Measurements from ENCODE around the gene PCAT7. TPM values are rescaled to one million over a fixed set of nuclear protein-coding genes. Genes with fewer than 3 reads are reported as not detected.

The PCAT7 gene
- total RNA-seq, 1 donor from 2014 or later = not detected

- Histone ChIP-seq H3K27ac (ENCODE audit: low read depth, low read length) (peak overlapping the region; percentile 97), H3K9ac (ENCODE audit: low read depth in 1 of 3, low read length in 3 of 3) (peak overlapping the region in 2 of 3 donors; percentile 19 to 47), H3K4me1 (ENCODE audit: control insufficient read depth in 3 of 3, insufficient read depth in 3 of 3, low read length in 3 of 3) (peaks cover 23 to 39% (median 28%) of the 10 kb centered on the region in 3 donors), H3K27me3 (ENCODE audit: control insufficient read depth in 3 of 3, insufficient read depth in 3 of 3, low read length in 3 of 3) (no peaks in the 10 kb centered on the region), H3K9me3 (ENCODE audit: control insufficient read depth in 3 of 3, low read length in 3 of 3) (no peaks in the 10 kb centered on the region), H3K36me3 (ENCODE audit: control insufficient read depth in 3 of 3, insufficient read depth in 3 of 3, low read length in 3 of 3) (no peaks in the 10 kb centered on the region), H3K4me3 (ENCODE audit: low read length in 3 of 3) (no peak overlapping the region)
Measured at GRCh38 chr9:94599102-94599501, 44.2 kb downstream of the PCAT7 start.

DNA sequence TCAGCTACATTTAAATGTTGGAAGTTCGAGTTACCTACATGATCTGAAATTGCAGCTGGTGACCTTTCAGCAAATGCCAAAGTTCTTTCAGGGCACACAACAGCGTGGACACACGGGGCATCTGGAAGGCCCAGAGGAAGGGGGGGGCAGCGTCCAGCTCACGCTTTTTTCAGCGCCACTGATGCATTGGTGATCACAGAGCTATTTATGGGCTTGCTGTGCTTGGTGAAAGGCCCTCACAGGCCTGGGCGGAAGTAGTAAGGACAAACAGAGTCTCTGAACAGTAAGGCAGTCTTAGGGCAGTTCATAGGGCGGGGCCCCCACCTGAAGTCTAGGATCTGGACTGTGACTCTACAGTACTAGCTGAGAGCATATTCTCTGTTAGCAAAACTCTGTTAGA, 45.4 kb downstream of the PCAT7 start:
- Histone ChIP-seq H3K36me3 (ENCODE audit: control insufficient read depth in 3 of 3, insufficient read depth in 3 of 3, low read length in 3 of 3) (no peaks in the 10 kb centered on the region), H3K4me1 (ENCODE audit: control insufficient read depth in 3 of 3, insufficient read depth in 3 of 3, low read length in 3 of 3) (peaks cover 20 to 32% (median 24%) of the 10 kb centered on the region in 3 donors), H3K9me3 (ENCODE audit: control insufficient read depth in 3 of 3, low read length in 3 of 3) (no peaks in the 10 kb centered on the region), H3K4me3 (ENCODE audit: low read length in 3 of 3) (peak overlapping the region in 2 of 3 donors; percentile 15 to 38), H3K27me3 (ENCODE audit: control insufficient read depth in 3 of 3, insufficient read depth in 3 of 3, low read length in 3 of 3) (no peaks in the 10 kb centered on the region), H3K9ac (ENCODE audit: low read depth in 1 of 3, low read length in 3 of 3) (peak overlapping the region; percentile 66 to 85 (median 79)), H3K27ac (ENCODE audit: low read depth, low read length) (peak overlapping the region; percentile 97)

DNA sequence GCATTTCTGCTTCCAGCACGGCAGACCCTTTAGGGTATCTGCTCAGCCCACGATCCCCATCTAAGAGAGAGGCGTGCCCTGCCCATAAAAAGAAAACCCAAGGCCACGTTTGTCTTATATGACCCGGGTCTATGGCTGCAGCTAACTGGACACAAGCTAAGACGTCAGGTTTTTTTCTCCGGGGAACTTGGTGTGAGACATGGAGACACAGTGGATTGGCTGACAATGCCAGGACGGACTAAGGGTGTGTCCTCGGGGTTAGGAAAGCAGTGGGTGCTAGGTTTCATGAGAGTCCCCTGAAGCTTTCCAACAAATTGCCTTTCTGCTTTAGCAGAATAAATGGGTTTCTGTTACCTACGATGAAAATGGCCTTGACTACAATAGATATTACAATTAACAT, 45.8 kb downstream of the PCAT7 start:
- Histone ChIP-seq H3K27me3 (ENCODE audit: control insufficient read depth in 3 of 3, insufficient read depth in 3 of 3, low read length in 3 of 3) (no peaks in the 10 kb centered on the region), H3K9ac (ENCODE audit: low read depth in 1 of 3, low read length in 3 of 3) (peak overlapping the region; percentile 66 to 85 (median 79)), H3K27ac (ENCODE audit: low read depth, low read length) (peak overlapping the region; percentile 97), H3K36me3 (ENCODE audit: control insufficient read depth in 3 of 3, insufficient read depth in 3 of 3, low read length in 3 of 3) (no peaks in the 10 kb centered on the region), H3K9me3 (ENCODE audit: control insufficient read depth in 3 of 3, low read length in 3 of 3) (no peaks in the 10 kb centered on the region), H3K4me1 (ENCODE audit: control insufficient read depth in 3 of 3, insufficient read depth in 3 of 3, low read length in 3 of 3) (peaks cover 18 to 29% (median 24%) of the 10 kb centered on the region in 3 donors), H3K4me3 (ENCODE audit: low read length in 3 of 3) (peak overlapping the region in 2 of 3 donors; percentile 15 to 38)

- Histone ChIP-seq H3K27ac (ENCODE audit: low read depth, low read length) (no peak overlapping the region), H3K27me3 (ENCODE audit: control insufficient read depth in 3 of 3, insufficient read depth in 3 of 3, low read length in 3 of 3) (peaks cover 0 to 4% (median 0%) of the 10 kb centered on the region in 3 donors), H3K4me1 (ENCODE audit: control insufficient read depth in 3 of 3, insufficient read depth in 3 of 3, low read length in 3 of 3) (peaks cover 18 to 29% (median 24%) of the 10 kb centered on the region in 3 donors), H3K36me3 (ENCODE audit: control insufficient read depth in 3 of 3, insufficient read depth in 3 of 3, low read length in 3 of 3) (no peaks in the 10 kb centered on the region), H3K9me3 (ENCODE audit: control insufficient read depth in 3 of 3, low read length in 3 of 3) (no peaks in the 10 kb centered on the region), H3K9ac (ENCODE audit: low read depth in 1 of 3, low read length in 3 of 3) (no peak overlapping the region), H3K4me3 (ENCODE audit: low read length in 3 of 3) (no peak overlapping the region)
Measured at GRCh38 chr9:94602666-94603065, 47.8 kb downstream of the PCAT7 start.

- H3K9ac ChIP-seq (ENCODE audit: low read depth in 1 of 3, low read length in 3 of 3) = peak overlapping the region in 1 of 3 donors; percentile 34
- no peaks in the 10 kb centered on the region for H3K36me3 ChIP-seq (ENCODE audit: control insufficient read depth in 3 of 3, insufficient read depth in 3 of 3, low read length in 3 of 3)
- peaks cover 18 to 29% (median 24%) of the 10 kb centered on the region in 3 donors for H3K4me1 ChIP-seq (ENCODE audit: control insufficient read depth in 3 of 3, insufficient read depth in 3 of 3, low read length in 3 of 3)
- peak overlapping the region in 1 of 3 donors; percentile 14 for H3K4me3 ChIP-seq (ENCODE audit: low read length in 3 of 3)
- H3K27ac ChIP-seq (ENCODE audit: low read depth, low read length) = no peak overlapping the region
- peaks cover 0 to 8% (median 0%) of the 10 kb centered on the region in 3 donors for H3K27me3 ChIP-seq (ENCODE audit: control insufficient read depth in 3 of 3, insufficient read depth in 3 of 3, low read length in 3 of 3)
- H3K9me3 ChIP-seq (ENCODE audit: control insufficient read depth in 3 of 3, low read length in 3 of 3) = no peaks in the 10 kb centered on the region
Measured at GRCh38 chr9:94603259-94604160, 48.6 kb downstream of the PCAT7 start.

DNA sequence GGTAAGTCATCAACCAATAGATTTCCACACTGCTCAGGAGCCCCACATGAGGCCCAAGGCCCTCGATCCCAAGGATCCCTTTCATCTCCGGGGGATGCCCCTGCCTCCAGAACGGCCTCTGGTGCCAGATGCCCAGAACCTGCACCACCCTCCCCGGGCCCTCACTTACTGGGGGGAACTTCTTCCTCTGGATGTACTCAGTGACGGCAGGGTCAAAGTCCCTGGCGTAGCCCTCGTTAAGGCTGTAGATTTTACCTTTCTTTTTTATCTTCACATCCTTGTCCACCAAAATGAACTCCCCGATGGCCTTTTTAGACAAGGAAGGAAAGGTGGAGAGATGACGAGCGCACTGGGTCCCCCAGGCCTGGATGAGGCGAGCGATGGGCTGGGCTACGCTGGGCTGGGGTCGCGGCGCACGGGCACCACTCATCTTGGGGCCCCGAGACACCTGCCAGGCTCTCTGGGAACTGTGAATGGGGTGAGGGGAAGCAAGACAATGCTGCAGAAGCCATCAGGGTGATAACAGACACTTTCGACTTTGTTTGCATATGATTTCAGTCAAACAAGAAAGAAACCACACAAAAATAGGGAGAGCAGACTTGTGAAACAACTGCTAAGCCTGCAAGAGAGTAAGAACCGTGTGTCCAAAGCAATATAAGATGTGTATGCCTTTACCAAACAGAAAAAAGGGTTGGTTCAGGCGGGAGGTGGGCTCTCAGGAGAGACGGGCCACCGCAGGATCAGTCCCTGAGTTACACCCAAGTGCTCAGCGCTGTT, 52.0 kb downstream of the PCAT7 start:
- H3K9ac ChIP-seq (ENCODE audit: low read depth in 1 of 3, low read length in 3 of 3) = no peak overlapping the region
- H3K4me1 ChIP-seq (ENCODE audit: control insufficient read depth in 3 of 3, insufficient read depth in 3 of 3, low read length in 3 of 3) = peaks cover under 1 to 8% (median 5%) of the 10 kb centered on the region in 3 donors
- no peak overlapping the region for H3K27ac ChIP-seq (ENCODE audit: low read depth, low read length)
- H3K4me3 ChIP-seq (ENCODE audit: low read length in 3 of 3) = no peak overlapping the region
- H3K27me3 ChIP-seq (ENCODE audit: control insufficient read depth in 3 of 3, insufficient read depth in 3 of 3, low read length in 3 of 3) = peaks cover 0 to 8% (median 0%) of the 10 kb centered on the region in 3 donors
- H3K36me3 ChIP-seq (ENCODE audit: control insufficient read depth in 3 of 3, insufficient read depth in 3 of 3, low read length in 3 of 3) = no peaks in the 10 kb centered on the region
- no peaks in the 10 kb centered on the region for H3K9me3 ChIP-seq (ENCODE audit: control insufficient read depth in 3 of 3, low read length in 3 of 3)

- peaks cover 0 to 8% (median 0%) of the 10 kb centered on the region in 3 donors for H3K27me3 ChIP-seq (ENCODE audit: control insufficient read depth in 3 of 3, insufficient read depth in 3 of 3, low read length in 3 of 3)
- H3K27ac ChIP-seq (ENCODE audit: low read depth, low read length) = no peak overlapping the region
- no peaks in the 10 kb centered on the region for H3K9me3 ChIP-seq (ENCODE audit: control insufficient read depth in 3 of 3, low read length in 3 of 3)
- no peaks in the 10 kb centered on the region for H3K36me3 ChIP-seq (ENCODE audit: control insufficient read depth in 3 of 3, insufficient read depth in 3 of 3, low read length in 3 of 3)
- no peak overlapping the region for H3K9ac ChIP-seq (ENCODE audit: low read depth in 1 of 3, low read length in 3 of 3)
- H3K4me1 ChIP-seq (ENCODE audit: control insufficient read depth in 3 of 3, insufficient read depth in 3 of 3, low read length in 3 of 3) = peaks cover 0 to 6% (median 5%) of the 10 kb centered on the region in 3 donors
- no peak overlapping the region for H3K4me3 ChIP-seq (ENCODE audit: low read length in 3 of 3)
Measured at GRCh38 chr9:94607423-94607691, 52.5 kb downstream of the PCAT7 start.

- Histone ChIP-seq H3K36me3 (ENCODE audit: control insufficient read depth in 3 of 3, insufficient read depth in 3 of 3, low read length in 3 of 3) (no peaks in the 10 kb centered on the region), H3K27me3 (ENCODE audit: control insufficient read depth in 3 of 3, insufficient read depth in 3 of 3, low read length in 3 of 3) (peaks cover 0 to 10% (median 0%) of the 10 kb centered on the region in 3 donors), H3K9me3 (ENCODE audit: control insufficient read depth in 3 of 3, low read length in 3 of 3) (no peaks in the 10 kb centered on the region), H3K4me1 (ENCODE audit: control insufficient read depth in 3 of 3, insufficient read depth in 3 of 3, low read length in 3 of 3) (no peaks in the 10 kb centered on the region), H3K9ac (ENCODE audit: low read depth in 1 of 3, low read length in 3 of 3) (no peak overlapping the region), H3K4me3 (ENCODE audit: low read length in 3 of 3) (no peak overlapping the region), H3K27ac (ENCODE audit: low read depth, low read length) (no peak overlapping the region)
Measured at GRCh38 chr9:94610181-94610606, 55.3 kb downstream of the PCAT7 start.

DNA sequence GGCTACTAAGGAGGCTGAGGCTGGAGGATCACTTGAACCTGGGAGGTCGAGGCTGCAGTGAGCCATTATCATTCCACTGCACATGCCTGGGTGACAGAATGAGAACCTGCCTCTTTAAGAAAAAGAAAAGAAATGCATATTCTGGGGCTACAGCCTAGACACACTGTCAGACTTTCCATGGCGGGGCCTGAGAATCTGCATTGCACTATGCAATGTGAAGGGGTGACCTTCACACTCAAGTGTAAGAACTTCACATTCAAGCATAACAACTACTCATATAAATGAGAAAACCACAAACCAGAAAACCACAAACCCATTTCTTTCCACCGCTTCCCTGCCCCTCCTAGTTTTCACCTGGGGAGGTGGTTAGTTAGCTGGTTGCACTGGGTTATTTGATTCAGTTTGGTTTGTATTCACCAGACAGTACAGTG, 56.8 kb downstream of the PCAT7 start:
- no peak overlapping the region for H3K27ac ChIP-seq (ENCODE audit: low read depth, low read length)
- H3K4me3 ChIP-seq (ENCODE audit: low read length in 3 of 3) = no peak overlapping the region
- H3K27me3 ChIP-seq (ENCODE audit: control insufficient read depth in 3 of 3, insufficient read depth in 3 of 3, low read length in 3 of 3) = peaks cover 0 to 9% (median 0%) of the 10 kb centered on the region in 3 donors
- no peak overlapping the region for H3K9ac ChIP-seq (ENCODE audit: low read depth in 1 of 3, low read length in 3 of 3)
- no peaks in the 10 kb centered on the region for H3K9me3 ChIP-seq (ENCODE audit: control insufficient read depth in 3 of 3, low read length in 3 of 3)
- no peaks in the 10 kb centered on the region for H3K4me1 ChIP-seq (ENCODE audit: control insufficient read depth in 3 of 3, insufficient read depth in 3 of 3, low read length in 3 of 3)
- H3K36me3 ChIP-seq (ENCODE audit: control insufficient read depth in 3 of 3, insufficient read depth in 3 of 3, low read length in 3 of 3) = no peaks in the 10 kb centered on the region

DNA sequence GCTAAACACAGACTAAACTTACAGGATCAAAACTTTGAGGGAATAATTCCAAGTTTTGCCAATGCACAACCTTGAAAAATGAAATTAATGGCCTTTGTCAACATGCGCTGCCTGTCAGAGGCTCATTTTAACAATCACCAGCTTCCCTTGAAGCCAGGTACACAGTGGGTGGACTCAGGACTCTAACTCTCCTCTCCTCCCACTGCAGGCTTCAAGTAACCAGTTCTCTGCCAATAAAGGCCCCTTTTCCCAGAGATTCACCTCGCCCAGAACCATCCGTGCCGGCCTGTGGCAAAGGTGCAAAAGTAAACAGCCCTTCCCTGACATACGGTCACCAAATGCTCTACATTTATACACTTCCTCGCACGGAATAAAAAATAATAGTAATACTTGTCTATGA, 57.2 kb downstream of the PCAT7 start:
- H3K4me1 ChIP-seq (ENCODE audit: control insufficient read depth in 3 of 3, insufficient read depth in 3 of 3, low read length in 3 of 3) = no peaks in the 10 kb centered on the region
- peaks cover 0 to 6% (median 0%) of the 10 kb centered on the region in 3 donors for H3K27me3 ChIP-seq (ENCODE audit: control insufficient read depth in 3 of 3, insufficient read depth in 3 of 3, low read length in 3 of 3)
- H3K9me3 ChIP-seq (ENCODE audit: control insufficient read depth in 3 of 3, low read length in 3 of 3) = no peaks in the 10 kb centered on the region
- no peaks in the 10 kb centered on the region for H3K36me3 ChIP-seq (ENCODE audit: control insufficient read depth in 3 of 3, insufficient read depth in 3 of 3, low read length in 3 of 3)
- H3K27ac ChIP-seq (ENCODE audit: low read depth, low read length) = no peak overlapping the region
- H3K9ac ChIP-seq (ENCODE audit: low read depth in 1 of 3, low read length in 3 of 3) = no peak overlapping the region
- no peak overlapping the region for H3K4me3 ChIP-seq (ENCODE audit: low read length in 3 of 3)
